ENCODE measurements around the gene ACVR1. TPM values are rescaled to one million over a fixed set of nuclear protein-coding genes. Genes with fewer than 3 reads are reported as not detected.

Gene ACVR1
- total and polyA plus RNA-seq, 2 donors (not counting 3 experiments of a cell fraction or from before 2014, with no cell fraction given): 24.8 to 33.6 TPM

- Histone ChIP-seq H2AFZ (ENCODE audit: low read depth, low read length) (no peak overlapping the region), H3K4me2 (ENCODE audit: insufficient read depth, low read length) (no peak overlapping the region), H3K4me1 (ENCODE audit: control insufficient read depth, extremely low read depth, insufficient read depth, low read length) (no peaks in the 10 kb centered on the region), H3K4me3 (replicated peaks in 1 of 3; ENCODE audit: insufficient read depth in 1 of 3, low read depth in 1 of 3, low read length in 3 of 3) (no peak overlapping the region), H3K27me3 (ENCODE audit: control insufficient read depth in 2 of 2, insufficient read depth in 2 of 2, low read length in 2 of 2) (no peaks in the 10 kb centered on the region), H3K27ac (ENCODE audit: insufficient read depth, low read depth, low read length) (no peak overlapping the region), H3K9me3 (replicated peaks; ENCODE audit: control insufficient read depth, insufficient read depth, low read length) (no peaks in the 10 kb centered on the region), H3K36me3 (ENCODE audit: control insufficient read depth in 2 of 2, extremely low read depth in 1 of 2, insufficient read depth in 2 of 2, low read length in 2 of 2) (no peaks in the 10 kb centered on the region), H4K20me1 (replicated peaks; ENCODE audit: control insufficient read depth, extremely low read depth, insufficient read depth, low read length) (no peaks in the 10 kb centered on the region), H3K79me2 (ENCODE audit: control insufficient read depth, insufficient read depth, low read length) (no peaks in the 10 kb centered on the region), H3K9me1 (replicated peaks; ENCODE audit: control insufficient read depth, extremely low read depth, insufficient read depth, low read length) (no peaks in the 10 kb centered on the region), H3K9ac (replicated peaks; ENCODE audit: extremely low read depth, insufficient read depth, low read length) (no peak overlapping the region)
- intact Hi-C loops (cut with micrococcal nuclease): no loop called here
- no TSS peak for BruUV-seq (replicated peaks)
- FAIRE-seq (no peak), DNase-seq (ENCODE audit: low read depth, low spot score) (no peak)
- ChIA-PET CTCF (interaction anchor here (0.6 to 1.5 kb wide), 2 partner anchors 12 to 124 kb away, joined by 4 to 5 read pairs; no protein-coding TSS in a partner anchor), POLR2A (no interaction called here)
- no peak for TF ChIP-seq GATA2 (IDR thresholded peaks at IDR 0.05; ENCODE audit: insufficient read depth, insufficient read length, low read depth, low read length)
- no peak for TF ChIP-seq POLR2A (IDR thresholded peaks at IDR 0.05; ENCODE audit: low read depth, low read length)
- TF ChIP-seq MAX (IDR thresholded peaks at IDR 0.05; ENCODE audit: insufficient read depth, insufficient read length): no peak
- no peak for TF ChIP-seq POLR2AphosphoS5 (IDR thresholded peaks at IDR 0.05; ENCODE audit: insufficient read depth, low read depth, low read length)
- TF ChIP-seq JUN (IDR thresholded peaks at IDR 0.05; ENCODE audit: borderline replicate concordance, insufficient read depth, insufficient read length, low read depth): no peak
- no peak for TF ChIP-seq EZH2 (IDR thresholded peaks at IDR 0.05; ENCODE audit: borderline replicate concordance, low read depth, low read length, severe bottlenecking)
- TF ChIP-seq MYC (IDR thresholded peaks at IDR 0.05; ENCODE audit: low read depth, low read length): no peak
- no peak for TF ChIP-seq CTCF (IDR thresholded peaks at IDR 0.05; ENCODE audit: extremely low read depth in 1 of 2, insufficient read depth in 1 of 2, low read depth in 1 of 2, low read length in 2 of 2)
- TF ChIP-seq FOS (IDR thresholded peaks at IDR 0.05; ENCODE audit: borderline replicate concordance, insufficient read depth, low read length): no peak
- dilution Hi-C loops (cut with MboI; ENCODE audit: extremely low pct_ligation_motif_present, low sequenced_read_pairs): no loop called here
Measured at GRCh38 chr2:157902692-157903091, 26.6 kb upstream of the ACVR1 start.

All from endothelial cell of umbilical vein (primary cell).